ENCODE results near the gene KCNMB3.
"Not testable (repeated sequence)": the region's sequence is repeated elsewhere in the genome, so short reads cannot be mapped to it uniquely, and the experiment has no call there.

- TF ChIP-seq POLR2AphosphoS5, EP300, POLR2A (IDR thresholded peaks at IDR 0.05): not testable (repeated sequence)
These were observed 35.4 kb downstream of the KCNMB3 start for GRCh38 chr3:179215550-179215949.

All from upper lobe of left lung (tissue), 4 donors.